Measurements from ENCODE around the gene KEL.

KEL gene

GRCh38 chr7:142898377-142899170 is 63.6 kb downstream of the KEL start:
- DNase-seq (ENCODE audit: low spot score) = no peak

GRCh38 chr7:142897691-142898090 is 64.5 kb downstream of the KEL start:
- DNase-seq (ENCODE audit: low spot score) = no peak

- no peak for DNase-seq (ENCODE audit: low spot score)
Observed at GRCh38 chr7:142896741-142897379, 65.3 kb downstream of the KEL start.

- no peak for DNase-seq (ENCODE audit: low spot score)
Observed at GRCh38 chr7:142896151-142896550, 66.0 kb downstream of the KEL start.

GRCh38 chr7:142894985-142895593 is 67.1 kb downstream of the KEL start:
- no peak for DNase-seq (ENCODE audit: low spot score)

- no peak for DNase-seq (ENCODE audit: low spot score)
Observed at GRCh38 chr7:142894112-142894984, 67.8 kb downstream of the KEL start.

GRCh38 chr7:142892951-142893350 is 69.2 kb downstream of the KEL start:
- no peak for DNase-seq (ENCODE audit: low spot score)

GRCh38 chr7:142891490-142892082 is 70.6 kb downstream of the KEL start:
- DNase-seq (ENCODE audit: low spot score) = no peak
